HG02870 (cell line): ENCODE results near the gene DCAF10.
"Not testable (repeated sequence)": the region's sequence is repeated elsewhere in the genome, so short reads cannot be mapped to it uniquely, and the experiment has no call there.

Experiments
- ATAC-seq: cut with Tn5 transposase; IDR thresholded peaks from one replicate; pipeline ENCODE4 v1.9.1; 2021; ENCODE audit warnings: mild to moderate bottlenecking, moderate library complexity; ENCODE audit not compliant: unreplicated experiment

The DCAF10 gene

DNA sequence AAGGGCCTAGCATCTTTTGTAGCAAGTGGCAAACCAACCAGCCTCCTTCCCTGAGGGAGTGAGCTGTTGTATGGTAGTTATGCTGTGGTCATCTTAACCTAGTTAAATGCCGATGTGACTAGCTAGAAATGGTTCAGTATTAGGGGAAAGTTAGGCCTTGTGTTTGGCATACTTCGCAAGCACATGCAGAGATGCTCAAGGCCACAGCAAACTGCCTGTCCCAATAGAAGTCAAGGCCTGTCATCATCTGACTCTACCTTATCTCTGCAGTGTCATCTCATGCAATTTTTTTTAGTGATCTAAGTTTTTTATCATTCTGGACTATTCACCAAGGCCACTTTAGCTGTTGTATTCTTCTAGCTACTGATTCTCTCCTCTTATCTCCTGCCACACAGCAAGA lies 10.5 kb upstream of the DCAF10 start:
- ATAC-seq: no peak

DNA sequence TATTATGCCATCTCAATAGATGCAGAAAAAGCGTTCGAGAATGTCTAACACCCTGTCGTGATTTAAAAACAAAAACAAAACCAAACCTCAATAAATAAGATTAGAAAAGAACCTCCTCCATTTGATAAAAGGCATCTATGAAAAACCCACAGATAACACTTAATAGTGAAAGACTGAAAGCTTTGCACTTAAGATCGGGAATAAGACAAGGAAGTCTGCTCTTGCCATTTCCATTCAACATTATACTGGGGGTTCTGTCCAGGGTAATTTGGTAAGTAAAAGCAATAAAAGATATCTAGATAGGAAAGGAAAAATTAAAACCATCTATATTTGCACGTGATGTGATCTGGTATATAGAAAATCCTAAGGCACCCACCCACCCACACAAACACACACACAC lies 8.5 kb upstream of the DCAF10 start:
- ATAC-seq: no peak

- ATAC-seq: no peak
Observed at GRCh38 chr9:37796232-37796631, 4.4 kb upstream of the DCAF10 start.

GRCh38 chr9:37798677-37799076 lies 1.9 kb upstream of the DCAF10 start:
- no peak for ATAC-seq

GRCh38 chr9:37801287-37801850 lies 772 bp downstream of the DCAF10 start:
- peak; percentile 36 for ATAC-seq

GRCh38 chr9:37801959-37802711 lies 1.5 kb downstream of the DCAF10 start:
- ATAC-seq: no peak

DNA sequence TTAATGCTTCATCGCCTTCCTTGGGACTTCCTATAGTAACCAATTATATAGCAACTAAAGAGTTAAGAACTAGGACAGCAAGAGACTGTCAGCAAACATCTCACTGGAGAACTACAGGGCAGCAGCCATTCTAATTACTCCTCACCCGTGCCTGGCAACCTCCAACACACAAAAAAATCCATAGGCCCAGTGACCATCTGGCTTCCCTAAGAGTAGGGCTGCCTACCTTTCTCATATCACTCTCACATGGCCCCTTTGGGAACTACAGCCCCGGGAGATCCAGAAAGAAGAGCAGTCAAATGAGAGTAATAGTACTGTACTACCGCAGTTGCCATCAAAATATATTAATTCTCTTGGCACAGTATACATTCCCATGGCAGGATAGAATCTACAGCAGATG lies 5.7 kb downstream of the DCAF10 start:
- no peak for ATAC-seq

DNA sequence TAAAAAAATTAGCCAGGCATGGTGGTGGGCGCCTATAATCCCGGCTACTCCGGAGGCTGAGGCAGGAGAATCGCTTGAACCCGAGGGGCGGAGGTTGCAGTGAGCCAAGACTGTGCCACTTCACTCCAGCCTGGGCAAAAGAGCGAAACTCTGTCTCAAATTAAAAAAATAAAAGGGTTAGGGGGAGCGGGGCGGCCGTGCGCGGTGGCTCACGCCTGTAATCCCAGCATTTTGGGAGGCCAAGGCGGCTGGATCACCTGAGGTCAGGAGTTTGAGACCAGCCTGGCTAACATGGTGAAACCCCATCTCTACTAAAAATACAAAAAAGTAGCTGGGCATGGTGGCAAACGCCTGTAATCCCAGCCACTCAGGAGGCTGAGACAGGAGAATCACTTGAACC lies 9.1 kb downstream of the DCAF10 start:
- ATAC-seq: not testable (repeated sequence)

DNA sequence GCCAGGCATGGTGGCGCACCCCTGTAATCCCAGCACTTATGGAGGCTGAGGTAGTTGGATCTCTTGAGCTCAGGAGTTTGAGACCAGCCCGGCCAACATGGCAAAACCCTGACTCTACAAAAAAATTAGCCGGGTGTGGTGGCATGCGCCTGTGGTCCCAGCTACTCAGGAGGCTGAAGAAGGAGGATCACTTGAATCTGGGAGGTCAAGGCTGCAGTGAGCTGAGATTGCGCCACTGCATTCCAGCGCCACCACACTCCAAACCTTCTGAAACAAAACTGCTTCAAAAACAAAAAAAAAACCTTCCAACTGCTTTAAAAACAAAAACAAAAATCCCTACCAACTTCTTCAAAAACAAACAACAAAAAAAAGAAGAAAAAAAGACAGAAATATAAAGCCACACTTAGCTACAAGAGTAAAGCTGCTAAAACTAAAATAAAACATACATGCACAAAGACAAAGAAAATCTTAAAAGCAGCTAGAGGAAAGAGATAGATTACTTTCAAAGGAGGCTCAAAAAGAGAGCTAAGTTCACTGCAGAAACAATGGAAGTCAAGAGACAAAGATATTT lies 11.4 kb downstream of the DCAF10 start:
- ATAC-seq: no peak

DNA sequence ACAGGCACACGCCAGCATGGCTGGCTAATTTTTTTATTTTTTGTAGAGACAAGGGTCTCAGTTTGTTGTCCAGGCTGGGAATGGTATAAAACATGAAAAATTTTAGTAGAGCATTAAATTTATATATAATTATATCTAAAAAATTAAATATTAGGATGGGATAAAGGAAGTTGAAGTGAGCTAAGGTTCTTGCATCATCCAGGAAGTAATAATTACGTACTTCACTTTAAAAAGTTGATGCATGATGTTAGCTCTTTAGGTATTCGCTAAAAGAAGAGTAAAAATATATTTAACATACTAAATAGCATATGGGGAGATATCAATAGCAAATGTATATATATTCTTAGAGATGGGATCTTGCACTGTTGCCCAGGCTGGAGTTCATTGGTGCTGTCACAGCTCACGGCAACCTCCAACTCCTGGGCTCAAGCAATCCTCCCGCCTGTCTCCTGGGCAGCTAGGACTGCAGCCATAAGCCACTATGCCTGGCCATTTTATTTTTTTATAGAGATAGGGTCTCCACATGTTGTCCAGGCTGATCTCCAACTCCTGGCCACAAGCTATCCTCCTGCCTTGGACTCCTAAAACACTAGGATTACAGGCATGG lies 12.3 kb downstream of the DCAF10 start:
- no peak for ATAC-seq

GRCh38 chr9:37818849-37819248 lies 18.3 kb downstream of the DCAF10 start:
- ATAC-seq: no peak

DNA sequence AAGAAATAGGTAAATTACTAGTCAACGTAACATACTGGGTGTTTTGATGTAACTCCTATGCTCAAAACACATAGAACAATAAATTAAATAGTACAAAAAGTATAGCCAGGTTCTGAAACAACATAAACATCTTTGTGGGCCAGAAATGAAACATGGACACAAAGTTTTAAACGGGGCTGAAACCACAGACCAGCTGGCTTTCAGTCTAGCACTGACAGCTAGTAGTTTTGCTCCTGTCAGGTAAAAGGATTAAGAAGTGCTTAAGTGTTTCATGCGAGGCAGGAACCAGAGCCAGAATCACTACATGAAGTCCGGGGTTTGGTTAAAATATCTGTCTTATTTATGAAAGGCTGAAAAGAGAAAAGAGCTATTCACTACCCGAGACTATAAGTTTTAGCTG lies 19.5 kb downstream of the DCAF10 start:
- ATAC-seq: peak; percentile 92

DNA sequence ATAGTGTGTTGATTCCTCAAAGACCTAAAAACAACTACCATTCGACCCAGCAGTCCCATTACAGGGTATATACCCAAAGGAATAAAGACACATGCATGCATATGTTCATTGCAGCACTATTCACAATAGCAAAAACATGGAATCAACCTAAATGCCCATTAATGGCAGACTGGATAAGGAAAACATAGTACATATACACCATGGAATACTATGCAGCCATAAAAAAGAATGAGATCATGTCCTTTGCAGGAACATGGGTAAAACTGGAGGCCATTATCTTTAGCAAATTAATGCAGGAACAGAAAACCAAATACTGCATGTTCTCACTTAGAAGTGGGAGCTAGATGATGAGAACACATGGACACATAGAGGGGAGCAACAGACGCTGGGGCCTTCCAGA lies 24.6 kb downstream of the DCAF10 start:
- ATAC-seq: not testable (repeated sequence)

DNA sequence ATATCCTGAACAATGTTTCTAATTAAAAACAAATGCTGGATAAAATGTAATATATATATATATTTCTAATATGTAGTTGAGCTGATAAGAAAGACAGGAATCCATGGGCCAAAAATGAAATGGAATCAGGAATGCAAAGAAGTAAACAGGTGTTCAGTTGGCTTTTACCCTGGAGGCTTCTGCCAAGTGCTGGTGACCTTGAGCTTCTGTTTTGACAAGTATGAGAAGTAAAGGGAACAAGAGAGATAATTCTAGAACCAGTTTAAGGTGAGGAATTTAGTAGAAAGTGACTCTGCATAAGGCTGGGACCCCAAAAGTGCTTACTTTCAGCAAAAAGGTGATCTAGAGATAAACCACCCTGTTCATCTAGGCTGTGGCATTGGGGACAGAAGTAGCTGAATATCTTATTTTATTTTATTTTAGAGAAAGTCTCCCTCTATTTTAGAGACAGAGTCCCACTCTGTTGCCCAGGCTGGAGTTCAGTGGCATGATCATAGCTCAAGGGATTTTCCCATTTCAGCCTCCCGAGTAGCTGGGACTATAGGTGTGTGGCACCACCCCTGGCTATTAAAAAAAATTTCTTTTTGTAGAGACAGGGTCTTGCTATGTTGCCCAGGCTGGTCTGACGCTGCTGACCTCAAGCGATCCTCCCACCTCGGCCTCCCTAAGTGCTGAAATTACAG lies 27.0 kb downstream of the DCAF10 start:
- ATAC-seq: no peak

GRCh38 chr9:37835821-37836220 lies 35.2 kb downstream of the DCAF10 start:
- ATAC-seq: no peak

- ATAC-seq: peak; percentile 93
Observed at GRCh38 chr9:37836386-37836785, 35.8 kb downstream of the DCAF10 start.

DNA sequence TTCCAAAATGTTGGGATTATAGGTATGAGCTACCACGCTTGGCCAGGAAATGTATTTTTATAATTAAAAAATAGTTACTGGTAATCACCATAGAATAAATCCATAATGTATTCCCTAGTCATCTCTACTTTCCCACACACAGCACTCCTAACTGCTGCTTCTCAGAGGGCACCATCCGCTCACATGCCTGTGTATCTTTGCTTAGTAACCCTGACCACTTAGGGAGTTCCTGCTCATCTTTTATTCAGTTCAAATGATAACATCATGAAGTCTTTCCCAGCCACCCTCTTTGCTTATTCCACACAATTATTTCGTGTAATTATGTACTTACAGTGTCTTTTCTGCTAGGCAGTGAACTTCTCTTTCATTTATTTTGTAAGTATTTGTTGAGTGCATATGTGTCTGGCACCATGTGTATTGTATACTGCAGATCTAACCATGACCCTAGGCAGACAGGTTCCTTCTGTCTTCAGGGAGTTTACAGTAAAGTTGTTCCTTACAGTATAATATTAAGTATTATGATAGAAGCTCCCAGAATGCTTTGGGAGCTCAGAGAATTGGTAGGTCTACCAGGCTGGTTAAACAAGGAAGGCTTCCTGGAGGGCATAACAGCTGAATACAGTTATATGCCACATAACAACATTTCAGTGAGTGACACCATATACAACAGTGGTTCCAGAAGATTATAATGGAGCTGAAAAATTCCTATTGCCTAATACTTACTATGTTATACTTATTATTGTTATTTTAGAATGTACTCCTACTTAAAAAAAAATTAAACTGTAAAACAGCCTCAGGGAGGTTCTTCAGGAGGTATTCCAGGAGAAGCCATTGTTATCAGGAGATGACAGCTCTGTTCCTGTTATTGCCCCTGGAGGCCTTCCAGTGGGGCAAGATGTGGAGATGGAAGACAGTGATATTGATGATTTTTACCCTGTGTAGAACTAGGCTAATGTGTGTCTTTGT lies 39.2 kb downstream of the DCAF10 start:
- ATAC-seq: no peak

DNA sequence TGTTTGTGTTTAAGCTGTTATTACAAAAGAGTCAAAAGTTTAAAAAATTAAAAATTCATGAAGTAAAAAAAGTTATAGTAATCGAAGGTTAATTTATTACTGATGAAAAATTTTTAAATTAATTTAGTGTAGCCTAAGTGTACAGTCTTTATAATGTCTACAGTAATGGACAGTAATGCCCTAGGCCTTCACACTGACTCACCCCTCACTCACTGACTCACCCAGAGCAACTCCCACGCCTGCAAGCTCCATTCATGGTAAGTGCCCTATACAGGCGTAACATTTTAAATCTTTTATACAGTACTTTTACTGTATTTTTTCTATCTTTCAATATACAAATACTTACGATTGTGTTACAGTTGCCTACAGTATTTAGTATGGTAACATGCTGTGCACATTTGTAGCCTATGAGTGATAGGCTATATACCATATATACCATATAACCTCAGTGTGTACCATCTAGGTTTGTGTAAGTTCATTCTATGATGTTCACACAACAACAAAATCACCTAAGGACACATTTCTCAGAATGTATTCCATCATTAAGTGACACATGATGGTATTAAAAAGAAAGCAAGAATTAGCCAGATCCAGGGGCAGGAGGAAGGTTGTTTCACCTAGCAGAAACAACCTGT lies 40.1 kb downstream of the DCAF10 start:
- no peak for ATAC-seq

DNA sequence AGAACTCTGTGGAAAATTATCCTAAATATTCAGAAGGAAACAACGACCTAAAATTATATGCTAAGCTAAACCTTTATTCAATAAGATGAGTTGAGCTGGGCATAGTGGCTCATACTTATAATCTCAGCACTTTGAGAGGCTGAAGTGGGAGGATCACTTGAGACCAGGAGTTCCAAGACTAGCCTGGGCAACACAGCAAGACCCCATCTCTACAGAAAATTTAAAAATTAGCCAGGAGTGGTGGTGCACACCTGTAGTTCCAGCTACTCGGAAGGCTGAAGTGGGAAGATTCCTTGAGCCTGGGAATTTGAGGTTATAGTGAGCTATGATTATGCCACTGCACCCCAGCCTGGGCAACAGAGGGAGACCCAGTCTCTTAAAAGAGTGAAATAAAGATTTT lies 51.6 kb downstream of the DCAF10 start:
- no peak for ATAC-seq

GRCh38 chr9:37856551-37856950 lies 56.0 kb downstream of the DCAF10 start:
- no peak for ATAC-seq
